Activated B cell treated with CpG ODN at 0.5 μM for 24 hours (primary cell): ENCODE measurements around the gene MDFIC. TPM values are rescaled to one million over a fixed set of nuclear protein-coding genes. Genes with fewer than 3 reads are reported as not detected.
A peak's percentile ranks its signal among the peaks of the same experiment; 100 is the strongest.

ENCODE experiments used
- ATAC-seq: fragments of 200-7000 bp; cut with Tn5 transposase; one replicate; pipeline ENCODE4 v1.10.0; 2021; ENCODE audit warnings: low read depth, mild to moderate bottlenecking, moderate library complexity
- CTCF ChIA-PET: fragments of 350-600 bp; sonication (Branson Sonifier 250); formaldehyde crosslinking; loops from one replicate; lab custom pipeline; 2021; ENCODE audit warnings: antibody characterized with exemption; lab: Charles Lee
- POLR2A ChIA-PET: fragments of 350-600 bp; sonication (Branson Sonifier 250); formaldehyde crosslinking; loops from one replicate; lab custom pipeline; 2021; ENCODE audit warnings: antibody characterized with exemption; lab: Charles Lee
- DNase-seq: peaks from one replicate; pipeline ENCODE4 v3.0.0; 2022
- H3K27ac Mint-ChIP-seq: one replicate; pipeline ENCODE4 v1.8.0; 2020; ENCODE audit warnings: mixed read lengths
- H3K27me3 Mint-ChIP-seq: one replicate; pipeline ENCODE4 v1.8.0; 2021; ENCODE audit warnings: mixed read lengths
- H3K36me3 Mint-ChIP-seq: one replicate; pipeline ENCODE4 v1.8.0; 2021; ENCODE audit warnings: low read depth, mixed read lengths
- H3K4me1 Mint-ChIP-seq: one replicate; pipeline ENCODE4 v1.8.0; 2021; ENCODE audit warnings: mixed read lengths
- H3K4me3 Mint-ChIP-seq: one replicate; pipeline ENCODE4 v1.8.0; 2020; ENCODE audit warnings: mild to moderate bottlenecking, mixed read lengths
- H3K9me3 Mint-ChIP-seq: one replicate; pipeline ENCODE4 v1.8.0; 2020; ENCODE audit warnings: mixed read lengths
- intact Hi-C: fragments of 100-400 bp; cut with micrococcal nuclease; formaldehyde crosslinking; loops from one replicate; pipeline ENCODE4 v1.15.1; 2024
- total RNA-seq: library from RNA; stranded (reverse); gene quantifications from 2 replicates; pipeline ENCODE4 v1.2.3, GENCODE V29; 2022
- TF ChIP-seq, protein P1 (sequence below): fragments of 200-600 bp; IDR thresholded peaks from one replicate; pipeline ENCODE4 v1.8.0; 2022; ENCODE audit warnings: antibody characterized with exemption, mild to moderate bottlenecking

Gene MDFIC
- total RNA-seq, 1 donor from 2014 or later = 139 TPM

DNA sequence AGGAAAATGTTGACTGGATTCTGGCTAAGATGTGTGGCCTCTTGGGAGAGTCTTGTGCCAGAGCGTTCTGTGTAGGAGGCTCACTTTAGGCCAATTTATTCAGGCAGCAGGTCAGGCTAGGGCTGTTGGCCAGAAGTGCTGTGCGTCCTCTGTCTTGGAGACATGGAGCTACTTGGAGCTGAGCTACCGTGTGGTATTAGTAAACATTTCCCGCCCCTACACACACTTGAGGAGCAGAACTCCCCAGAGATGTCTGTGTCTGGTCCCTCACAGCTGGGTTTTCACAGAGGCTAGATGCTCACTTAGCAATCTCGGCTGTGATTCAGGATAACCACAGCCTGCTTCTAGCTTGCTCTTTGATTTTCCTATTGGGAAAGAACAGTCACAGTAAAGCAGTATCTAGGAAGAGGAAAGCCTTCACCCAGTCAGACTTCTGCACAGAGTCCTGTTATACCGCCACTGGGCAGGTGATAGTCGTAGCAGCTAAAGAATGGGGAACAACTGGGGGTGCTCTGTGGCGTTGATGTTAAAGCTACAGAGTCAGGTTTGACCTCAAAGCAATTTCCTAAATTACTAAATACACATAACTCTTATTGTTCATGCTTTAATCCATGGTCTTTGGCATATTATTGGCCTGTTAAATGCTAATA is 86.7 kb downstream of the MDFIC start:
- H3K27ac Mint-ChIP-seq = peak overlapping the region; percentile 59

DNA sequence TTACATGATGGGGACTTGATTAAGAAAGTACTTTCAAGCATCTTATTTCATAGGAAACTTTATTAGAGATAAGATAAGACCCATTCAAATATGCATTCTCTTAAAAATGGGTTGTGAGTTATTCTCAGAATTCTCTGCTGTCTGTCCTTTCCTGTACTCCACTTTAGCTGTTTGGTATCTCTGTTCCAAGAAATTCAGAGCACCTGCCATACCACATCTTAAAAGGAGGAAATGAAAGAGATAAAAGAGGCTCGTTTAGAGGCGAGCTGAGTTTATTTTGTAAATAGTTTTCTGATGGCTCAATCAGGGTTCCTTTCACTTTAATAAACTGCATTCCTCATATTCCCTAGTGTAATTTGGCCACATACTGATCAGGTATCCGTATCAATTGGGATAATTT is 87.2 kb downstream of the MDFIC start:
- Mint-ChIP-seq H3K27ac (peak overlapping the region; percentile 44), H3K36me3 (peaks cover 74% of the 10 kb centered on the region), H3K27me3 (no peaks in the 10 kb centered on the region), H3K4me1 (peaks cover 24% of the 10 kb centered on the region), H3K4me3 (peak overlapping the region; percentile 32), H3K9me3 (no peaks in the 10 kb centered on the region)
- intact Hi-C loops = loop anchor here (2.0 kb wide), 1 partner anchor 144 kb away; no protein-coding TSS in a partner anchor
- DNase-seq (no peak), ATAC-seq (peak; percentile 49)
- POLR2A ChIA-PET = interaction anchor here (0.6 kb wide), 1 partner anchor 12 kb away, joined by 3 read pairs; no protein-coding TSS in a partner anchor
- CTCF ChIA-PET = interaction anchor here (0.9 to 1.5 kb wide), 1 partner anchor 144 kb away, joined by 3 to 6 read pairs; no protein-coding TSS in a partner anchor
- TF ChIP-seq, protein P1, sequence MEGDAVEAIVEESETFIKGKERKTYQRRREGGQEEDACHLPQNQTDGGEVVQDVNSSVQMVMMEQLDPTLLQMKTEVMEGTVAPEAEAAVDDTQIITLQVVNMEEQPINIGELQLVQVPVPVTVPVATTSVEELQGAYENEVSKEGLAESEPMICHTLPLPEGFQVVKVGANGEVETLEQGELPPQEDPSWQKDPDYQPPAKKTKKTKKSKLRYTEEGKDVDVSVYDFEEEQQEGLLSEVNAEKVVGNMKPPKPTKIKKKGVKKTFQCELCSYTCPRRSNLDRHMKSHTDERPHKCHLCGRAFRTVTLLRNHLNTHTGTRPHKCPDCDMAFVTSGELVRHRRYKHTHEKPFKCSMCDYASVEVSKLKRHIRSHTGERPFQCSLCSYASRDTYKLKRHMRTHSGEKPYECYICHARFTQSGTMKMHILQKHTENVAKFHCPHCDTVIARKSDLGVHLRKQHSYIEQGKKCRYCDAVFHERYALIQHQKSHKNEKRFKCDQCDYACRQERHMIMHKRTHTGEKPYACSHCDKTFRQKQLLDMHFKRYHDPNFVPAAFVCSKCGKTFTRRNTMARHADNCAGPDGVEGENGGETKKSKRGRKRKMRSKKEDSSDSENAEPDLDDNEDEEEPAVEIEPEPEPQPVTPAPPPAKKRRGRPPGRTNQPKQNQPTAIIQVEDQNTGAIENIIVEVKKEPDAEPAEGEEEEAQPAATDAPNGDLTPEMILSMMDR = no peak

More for the DNA sequence above, 86.7 kb downstream of the MDFIC start:
- ChIA-PET CTCF (interaction anchor here (1.5 kb wide), 1 partner anchor 143 kb away, joined by 6 read pairs; no protein-coding TSS in a partner anchor), POLR2A (interaction anchor here (0.6 kb wide), 1 partner anchor 12 kb away, joined by 3 read pairs; no protein-coding TSS in a partner anchor)
- TF ChIP-seq, protein P1 = no peak
- no peaks in the 10 kb centered on the region for H3K9me3 Mint-ChIP-seq
- H3K36me3 Mint-ChIP-seq = peaks cover 72% of the 10 kb centered on the region
- H3K27me3 Mint-ChIP-seq = no peaks in the 10 kb centered on the region
- DNase-seq (no peak), ATAC-seq (peak; percentile 50)
- H3K4me3 Mint-ChIP-seq = peak overlapping the region; percentile 28
- intact Hi-C loops = loop anchor here (2.0 kb wide), 1 partner anchor 144 kb away; no protein-coding TSS in a partner anchor
- peaks cover 24% of the 10 kb centered on the region for H3K4me1 Mint-ChIP-seq

DNA sequence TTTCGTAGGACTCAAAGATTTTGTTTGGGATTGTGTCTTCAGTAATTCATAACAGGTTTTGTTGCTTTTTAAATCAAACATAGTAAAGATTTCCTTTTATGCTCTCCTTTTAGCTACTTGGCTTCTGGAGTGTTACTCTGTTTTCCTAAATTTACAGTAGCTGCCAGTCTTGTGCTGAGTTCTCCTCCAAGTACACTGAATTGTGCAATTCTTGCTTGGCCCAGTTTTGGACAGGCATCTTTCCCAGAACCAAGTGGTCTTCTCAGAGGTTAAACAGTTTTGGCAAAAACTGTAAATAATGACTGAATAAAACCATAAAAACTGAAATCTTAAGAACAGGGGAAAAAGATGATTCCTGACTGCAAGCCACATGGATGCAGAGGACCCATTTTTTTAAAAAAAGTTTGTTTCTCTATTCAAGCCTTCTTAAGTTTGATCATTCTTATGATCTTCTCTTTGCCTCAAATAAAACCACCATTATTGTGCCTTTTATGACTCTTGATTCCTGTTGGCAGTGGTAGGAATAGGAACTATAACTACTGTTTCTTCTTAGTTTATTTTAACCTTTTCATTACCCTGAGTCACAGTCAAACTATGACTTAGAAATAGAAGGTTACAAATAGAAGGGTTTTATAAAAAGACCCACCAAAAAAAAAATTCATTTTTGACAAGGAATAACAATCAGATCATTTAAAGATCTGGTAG is 88.0 kb downstream of the MDFIC start:
- TF ChIP-seq, protein P1 = no peak
- Mint-ChIP-seq H3K9me3 (no peaks in the 10 kb centered on the region), H3K36me3 (peaks cover 72% of the 10 kb centered on the region), H3K27me3 (no peaks in the 10 kb centered on the region), H3K27ac (peak overlapping the region; percentile 44), H3K4me3 (peak overlapping the region; percentile 32), H3K4me1 (peaks cover 24% of the 10 kb centered on the region)
- ATAC-seq = no peak
- ChIA-PET POLR2A (no interaction called here), CTCF (interaction anchor here (0.9 kb wide), 1 partner anchor 144 kb away, joined by 3 read pairs; no protein-coding TSS in a partner anchor)
- intact Hi-C loops = loop anchor here (2.0 kb wide), 1 partner anchor 145 kb away; no protein-coding TSS in a partner anchor
- no peak for DNase-seq

DNA sequence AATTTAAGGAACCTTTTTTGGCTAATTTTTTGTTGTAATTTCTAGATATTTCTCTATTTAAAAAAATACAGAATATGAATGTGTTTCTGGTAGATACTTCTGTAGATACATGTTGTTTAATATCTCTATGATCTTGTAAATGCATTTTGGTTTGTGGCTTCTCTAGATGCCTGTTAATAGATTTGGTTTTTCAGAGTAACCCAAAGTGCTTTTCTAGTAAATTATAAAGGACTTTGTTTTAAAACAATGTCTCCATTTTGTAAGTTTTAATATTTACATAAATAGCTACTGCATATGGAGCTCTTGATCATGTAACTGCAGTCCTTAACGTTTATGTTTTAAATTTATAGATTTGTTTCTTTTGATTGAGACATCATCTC is 88.5 kb downstream of the MDFIC start:
- no peak for DNase-seq
- ChIA-PET POLR2A (no interaction called here), CTCF (no interaction called here)
- no peak overlapping the region for H3K27ac Mint-ChIP-seq
- ATAC-seq = no peak
- no peaks in the 10 kb centered on the region for H3K9me3 Mint-ChIP-seq
- H3K4me3 Mint-ChIP-seq = no peak overlapping the region
- peaks cover 70% of the 10 kb centered on the region for H3K36me3 Mint-ChIP-seq
- TF ChIP-seq, protein P1 = no peak
- peaks cover 24% of the 10 kb centered on the region for H3K4me1 Mint-ChIP-seq
- H3K27me3 Mint-ChIP-seq = no peaks in the 10 kb centered on the region
- intact Hi-C loops = no loop called here

DNA sequence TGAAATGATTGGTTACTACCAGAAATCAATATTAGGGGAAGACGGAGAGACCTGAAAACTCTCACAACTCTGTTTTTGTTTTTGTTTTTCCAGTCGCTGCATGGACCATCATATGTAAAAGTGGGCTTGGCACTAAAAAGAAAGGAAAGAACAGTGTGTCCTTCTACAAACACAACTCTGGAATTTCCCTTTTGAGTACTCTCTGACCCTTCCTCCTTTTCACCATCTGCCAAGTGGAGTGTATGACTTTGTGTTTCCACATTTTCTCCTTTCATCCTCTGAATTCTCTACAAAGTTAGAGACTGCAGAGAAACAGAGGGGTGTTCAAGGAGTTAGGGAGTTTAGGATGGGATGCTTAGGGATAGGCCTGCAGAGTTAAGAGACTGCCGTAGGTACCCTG is 92.0 kb downstream of the MDFIC start:
- Mint-ChIP-seq H3K27ac (no peak overlapping the region), H3K36me3 (peaks cover 58% of the 10 kb centered on the region), H3K9me3 (no peaks in the 10 kb centered on the region), H3K27me3 (no peaks in the 10 kb centered on the region), H3K4me1 (peaks cover 12% of the 10 kb centered on the region), H3K4me3 (no peak overlapping the region)
- TF ChIP-seq, protein P1 = no peak
- no peak for DNase-seq
- ATAC-seq = no peak
- ChIA-PET POLR2A (interaction anchor here (0.6 kb wide), 1 partner anchor 13 kb away, joined by 3 read pairs; no protein-coding TSS in a partner anchor), CTCF (no interaction called here)
- intact Hi-C loops = no loop called here
